NCI-H510A treated with DMSO at 0.1 percent for 48 hours (cell line): ENCODE results near the gene SLC37A2.
A peak's percentile ranks its signal among the peaks of the same experiment; 100 is the strongest.
"Not testable (repeated sequence)": the region's sequence is repeated elsewhere in the genome, so short reads cannot be mapped to it uniquely, and the experiment has no call there.

Experiments used
- DNase-seq: peaks from one replicate; lab custom pipeline; 2025; lab: John Stamatoyannopoulos, UW

The SLC37A2 gene

GRCh38 chr11:125084057-125084416 lies 20.9 kb downstream of the SLC37A2 start:
- no peak for DNase-seq

- DNase-seq, result no peak
Observed at GRCh38 chr11:125084761-125085231, 21.7 kb downstream of the SLC37A2 start.

GRCh38 chr11:125085301-125086081 lies 22.4 kb downstream of the SLC37A2 start:
- no peak for DNase-seq

GRCh38 chr11:125086633-125087296 lies 23.7 kb downstream of the SLC37A2 start:
- DNase-seq, result no peak

- no peak for DNase-seq
Observed at GRCh38 chr11:125088123-125088522, 25.0 kb downstream of the SLC37A2 start.

- no peak for DNase-seq
Observed at GRCh38 chr11:125088576-125089455, 25.7 kb downstream of the SLC37A2 start.

GRCh38 chr11:125089481-125089880 lies 26.4 kb downstream of the SLC37A2 start:
- DNase-seq, result not testable (repeated sequence)

GRCh38 chr11:125090151-125090550 lies 27.0 kb downstream of the SLC37A2 start:
- not testable (repeated sequence) for DNase-seq

- no peak for DNase-seq
Observed at GRCh38 chr11:125090816-125091215, 27.7 kb downstream of the SLC37A2 start.

GRCh38 chr11:125091247-125091876 lies 28.3 kb downstream of the SLC37A2 start:
- DNase-seq, result peak; percentile 12

- no peak for DNase-seq
Observed at GRCh38 chr11:125091877-125092664, 29.0 kb downstream of the SLC37A2 start.

GRCh38 chr11:125092669-125093068 lies 29.6 kb downstream of the SLC37A2 start:
- no peak for DNase-seq

- no peak for DNase-seq
Observed at GRCh38 chr11:125093502-125093901, 30.4 kb downstream of the SLC37A2 start.

- DNase-seq, result no peak
Observed at GRCh38 chr11:125094731-125095130, 31.6 kb downstream of the SLC37A2 start.

- DNase-seq, result no peak
Observed at GRCh38 chr11:125100136-125100535, 37.0 kb downstream of the SLC37A2 start.

- no peak for DNase-seq
Observed at GRCh38 chr11:125101596-125101995, 38.5 kb downstream of the SLC37A2 start.

GRCh38 chr11:125102025-125102424 lies 38.9 kb downstream of the SLC37A2 start:
- no peak for DNase-seq

- DNase-seq, result no peak
Observed at GRCh38 chr11:125102510-125102909, 39.4 kb downstream of the SLC37A2 start.

GRCh38 chr11:125105926-125106325 lies 42.8 kb downstream of the SLC37A2 start:
- DNase-seq, result no peak

GRCh38 chr11:125108469-125108868 lies 45.4 kb downstream of the SLC37A2 start:
- no peak for DNase-seq

GRCh38 chr11:125110506-125110905 lies 47.4 kb downstream of the SLC37A2 start:
- no peak for DNase-seq
